ENCODE measurements around the gene MYO3A. TPM values are rescaled to one million over a fixed set of nuclear protein-coding genes. Genes with fewer than 3 reads are reported as not detected.
"Not testable (repeated sequence)": the region's sequence is repeated elsewhere in the genome, so short reads cannot be mapped to it uniquely, and the experiment has no call there.

MYO3A gene
- total and polyA plus RNA-seq, 2 donors from 2014 or later = 1.9 to 3.1 TPM

- no peaks in the 10 kb centered on the region for H3K36me3 ChIP-seq (ENCODE audit: control insufficient read depth in 2 of 3, insufficient read depth in 3 of 3, low read length in 3 of 3)
- H3K27ac ChIP-seq (ENCODE audit: low read depth in 2 of 2, low read length in 2 of 2) = no peak overlapping the region
- H3K9ac ChIP-seq (ENCODE audit: low read length in 3 of 3) = no peak overlapping the region
- H3K4me1 ChIP-seq (ENCODE audit: control insufficient read depth in 2 of 3, insufficient read depth in 2 of 3, low read depth in 1 of 3, low read length in 3 of 3) = no peaks in the 10 kb centered on the region
- no peaks in the 10 kb centered on the region for H3K27me3 ChIP-seq (ENCODE audit: control insufficient read depth, insufficient read depth, low read length)
- no peaks in the 10 kb centered on the region for H3K9me3 ChIP-seq (ENCODE audit: control insufficient read depth in 2 of 3, insufficient read depth in 1 of 3, low read length in 3 of 3)
- no peak overlapping the region for H3K4me3 ChIP-seq (ENCODE audit: low read length in 3 of 3)
- FAIRE-seq = no peak
- no peak for TF ChIP-seq CTCF (IDR thresholded peaks at IDR 0.05; ENCODE audit: borderline replicate concordance, extremely low read depth, insufficient read depth)
- DNase-seq = no peak
- intact Hi-C loops (cut with DNase I) = no loop called here
Observed at GRCh38 chr10:26064106-26064505, 130.1 kb downstream of the MYO3A start.

- TF ChIP-seq CTCF (IDR thresholded peaks at IDR 0.05; ENCODE audit: borderline replicate concordance, extremely low read depth, insufficient read depth) = no peak
- Histone ChIP-seq H3K4me3 (ENCODE audit: low read length in 3 of 3) (no peak overlapping the region), H3K4me1 (ENCODE audit: control insufficient read depth in 2 of 3, insufficient read depth in 2 of 3, low read depth in 1 of 3, low read length in 3 of 3) (no peaks in the 10 kb centered on the region), H3K9ac (ENCODE audit: low read length in 3 of 3) (no peak overlapping the region), H3K9me3 (ENCODE audit: control insufficient read depth in 2 of 3, insufficient read depth in 1 of 3, low read length in 3 of 3) (no peaks in the 10 kb centered on the region), H3K36me3 (ENCODE audit: control insufficient read depth in 2 of 3, insufficient read depth in 3 of 3, low read length in 3 of 3) (no peaks in the 10 kb centered on the region), H3K27ac (ENCODE audit: low read depth in 2 of 2, low read length in 2 of 2) (no peak overlapping the region), H3K27me3 (ENCODE audit: control insufficient read depth, insufficient read depth, low read length) (no peaks in the 10 kb centered on the region)
- FAIRE-seq (no peak), DNase-seq (no peak)
- intact Hi-C loops (cut with DNase I) = no loop called here
Observed at GRCh38 chr10:26067680-26068079, 133.7 kb downstream of the MYO3A start.

GRCh38 chr10:26080971-26081370, 146.9 kb downstream of the MYO3A start:
- intact Hi-C loops (cut with DNase I); H3K27me3 ChIP-seq (ENCODE audit: control insufficient read depth, insufficient read depth, low read length); H3K9ac ChIP-seq (ENCODE audit: low read length in 3 of 3); DNase-seq; H3K36me3 ChIP-seq (ENCODE audit: control insufficient read depth in 2 of 3, insufficient read depth in 3 of 3, low read length in 3 of 3); H3K4me1 ChIP-seq (ENCODE audit: control insufficient read depth in 2 of 3, insufficient read depth in 2 of 3, low read depth in 1 of 3, low read length in 3 of 3); H3K27ac ChIP-seq (ENCODE audit: low read depth in 2 of 2, low read length in 2 of 2); H3K9me3 ChIP-seq (ENCODE audit: control insufficient read depth in 2 of 3, insufficient read depth in 1 of 3, low read length in 3 of 3); FAIRE-seq; H3K4me3 ChIP-seq (ENCODE audit: low read length in 3 of 3): not testable (repeated sequence)

GRCh38 chr10:26081459-26081858, 147.4 kb downstream of the MYO3A start:
- no peak for TF ChIP-seq CTCF (IDR thresholded peaks at IDR 0.05; ENCODE audit: borderline replicate concordance, extremely low read depth, insufficient read depth)
- no peak for FAIRE-seq
- Histone ChIP-seq H3K27me3 (ENCODE audit: control insufficient read depth, insufficient read depth, low read length) (no peaks in the 10 kb centered on the region), H3K4me3 (ENCODE audit: low read length in 3 of 3) (no peak overlapping the region), H3K27ac (ENCODE audit: low read depth in 2 of 2, low read length in 2 of 2) (no peak overlapping the region), H3K36me3 (ENCODE audit: control insufficient read depth in 2 of 3, insufficient read depth in 3 of 3, low read length in 3 of 3) (no peaks in the 10 kb centered on the region), H3K9ac (ENCODE audit: low read length in 3 of 3) (no peak overlapping the region), H3K9me3 (ENCODE audit: control insufficient read depth in 2 of 3, insufficient read depth in 1 of 3, low read length in 3 of 3) (no peaks in the 10 kb centered on the region), H3K4me1 (ENCODE audit: control insufficient read depth in 2 of 3, insufficient read depth in 2 of 3, low read depth in 1 of 3, low read length in 3 of 3) (no peaks in the 10 kb centered on the region)
- DNase-seq = no peak
- intact Hi-C loops (cut with DNase I) = no loop called here

Measured in kidney (tissue), 14 donors.